Measurements from ENCODE around the gene SFXN1. TPM values are rescaled to one million over a fixed set of nuclear protein-coding genes. Genes with fewer than 3 reads are reported as not detected.

Gene SFXN1
- polyA plus RNA-seq, 3 donors: 5.8 to 10.3 (median 8.3) TPM

DNA sequence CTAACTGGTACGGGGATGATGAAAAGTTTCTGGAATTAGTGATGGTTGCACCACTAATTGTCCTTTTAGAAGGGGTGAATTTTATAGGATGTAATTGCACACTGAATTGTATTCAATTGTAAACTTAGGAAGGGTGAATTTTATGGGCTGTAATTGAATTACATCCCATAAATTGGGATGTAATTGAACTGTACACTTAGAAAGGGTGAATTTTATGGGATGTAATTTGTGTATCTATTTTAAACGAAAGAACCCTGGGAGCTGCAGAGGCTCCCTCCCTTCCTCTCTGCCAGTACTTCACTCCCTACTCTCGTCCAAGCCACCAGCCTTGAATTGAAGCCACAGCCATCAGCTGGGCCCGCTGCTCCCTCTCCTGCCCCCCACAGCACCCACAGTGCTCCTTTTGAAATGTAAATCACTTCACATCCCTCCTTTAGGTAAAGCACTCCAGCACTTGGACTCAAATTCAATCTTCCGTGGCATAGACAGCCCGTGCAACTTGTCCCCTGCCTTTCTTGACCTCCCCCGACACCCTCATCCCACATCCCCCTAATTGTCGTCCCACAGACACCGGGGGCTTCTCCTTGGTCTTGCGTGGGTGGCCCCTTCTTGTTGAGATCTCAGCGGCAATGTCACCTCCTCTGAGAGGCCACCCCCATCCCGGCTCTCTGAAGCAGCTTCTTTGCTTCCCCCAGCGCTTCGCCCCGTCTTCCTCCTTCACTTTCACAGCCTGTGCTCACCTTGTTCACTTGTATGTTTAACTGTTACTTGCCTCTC, 95.3 kb downstream of the SFXN1 start:
- peak overlapping the region in 1 of 2 donors; percentile 36 for H3K4me3 Mint-ChIP-seq
- peaks cover 6 to 7% of the 10 kb centered on the region in 2 donors for H3K4me1 ChIP-seq (ENCODE audit: control insufficient read depth in 1 of 2, insufficient read depth in 2 of 2, low read length in 2 of 2)

DNA sequence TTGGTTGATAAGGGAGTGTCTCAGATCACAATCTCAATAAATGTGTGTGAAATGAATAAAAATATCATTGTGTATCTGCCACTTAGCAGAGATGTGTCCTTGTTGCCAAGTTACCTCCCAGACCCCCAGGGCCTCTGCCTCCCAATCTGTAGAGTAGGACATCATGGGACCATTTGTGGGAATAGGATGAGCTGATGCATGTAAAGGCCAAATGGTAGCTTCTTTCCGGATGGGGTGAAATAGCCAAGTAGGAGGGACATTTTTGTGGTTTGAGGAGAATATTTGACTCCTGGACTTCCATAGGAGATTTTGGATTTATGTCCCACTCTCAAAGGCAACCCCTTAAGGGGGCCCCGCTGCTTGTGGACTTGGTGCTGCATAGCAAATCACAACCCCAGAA, 96.9 kb downstream of the SFXN1 start:
- no peak overlapping the region for H2AFZ ChIP-seq (ENCODE audit: insufficient read depth, low read depth, low read length, poor library complexity, severe bottlenecking)
- Mint-ChIP-seq H3K36me3 (no peaks in the 10 kb centered on the region), H3K27me3 (ENCODE audit: low read depth in 3 of 3) (peaks cover 10 to 17% (median 11%) of the 10 kb centered on the region in 3 donors), H3K9me3 (peaks cover 0 to 4% (median 0%) of the 10 kb centered on the region in 7 donors), H3K27ac (no peak overlapping the region), H3K4me3 (no peak overlapping the region), H3K4me1 (peaks cover 7% of the 10 kb centered on the region)
- H4K20me1 ChIP-seq (ENCODE audit: insufficient read depth, low read length): no peaks in the 10 kb centered on the region
- no peaks in the 10 kb centered on the region for H3K9me3 ChIP-seq (replicated peaks in 1 of 2; ENCODE audit: control insufficient read depth in 1 of 2, insufficient read depth in 1 of 2, low read length in 2 of 2)
- no peaks in the 10 kb centered on the region for H3K27me3 ChIP-seq (ENCODE audit: control insufficient read depth in 2 of 2, insufficient read depth in 2 of 2, low read length in 2 of 2)
- peaks cover 6 to 7% of the 10 kb centered on the region in 2 donors for H3K4me1 ChIP-seq (ENCODE audit: control insufficient read depth in 1 of 2, insufficient read depth in 2 of 2, low read length in 2 of 2)
- WGBS (ENCODE audit: insufficient coverage): 100% methylated on average over 1 of the region's 2 CpGs
- no peak for TF ChIP-seq CTCF (IDR thresholded peaks at IDR 0.05)
- no peak overlapping the region for H3K27ac ChIP-seq (ENCODE audit: low read depth in 1 of 2, low read length in 2 of 2)
- intact Hi-C loops (cut with micrococcal nuclease): no loop called here
- no peak overlapping the region for H3K9ac ChIP-seq (ENCODE audit: insufficient read depth, low read length, poor library complexity, severe bottlenecking)
- H3K4me3 ChIP-seq (replicated peaks in 1 of 3; ENCODE audit: low read depth in 2 of 3, low read length in 3 of 3): no peak overlapping the region
- no peaks in the 10 kb centered on the region for H3K79me2 ChIP-seq (ENCODE audit: insufficient read depth, low read length)
- H3K36me3 ChIP-seq (replicated peaks in 1 of 2; ENCODE audit: control insufficient read depth in 1 of 2, insufficient read depth in 2 of 2, low read length in 2 of 2): no peaks in the 10 kb centered on the region
- no peak overlapping the region for H3K4me2 ChIP-seq (replicated peaks; ENCODE audit: extremely low read depth, low read length, poor library complexity, severe bottlenecking)
- no peak for DNase-seq

More for the DNA sequence above, 95.3 kb downstream of the SFXN1 start:
- peaks cover 10 to 17% (median 11%) of the 10 kb centered on the region in 3 donors for H3K27me3 Mint-ChIP-seq (ENCODE audit: low read depth in 3 of 3)
- Histone ChIP-seq H3K27me3 (ENCODE audit: control insufficient read depth in 2 of 2, insufficient read depth in 2 of 2, low read length in 2 of 2) (no peaks in the 10 kb centered on the region), H3K9ac (ENCODE audit: insufficient read depth, low read length, poor library complexity, severe bottlenecking) (no peak overlapping the region), H3K9me3 (replicated peaks in 1 of 2; ENCODE audit: control insufficient read depth in 1 of 2, insufficient read depth in 1 of 2, low read length in 2 of 2) (no peaks in the 10 kb centered on the region), H4K20me1 (ENCODE audit: insufficient read depth, low read length) (no peaks in the 10 kb centered on the region), H3K79me2 (ENCODE audit: insufficient read depth, low read length) (no peaks in the 10 kb centered on the region), H3K4me2 (replicated peaks; ENCODE audit: extremely low read depth, low read length, poor library complexity, severe bottlenecking) (no peak overlapping the region), H3K4me3 (replicated peaks in 1 of 3; ENCODE audit: low read depth in 2 of 3, low read length in 3 of 3) (no peak overlapping the region), H3K27ac (ENCODE audit: low read depth in 1 of 2, low read length in 2 of 2) (no peak overlapping the region), H3K36me3 (replicated peaks in 1 of 2; ENCODE audit: control insufficient read depth in 1 of 2, insufficient read depth in 2 of 2, low read length in 2 of 2) (no peaks in the 10 kb centered on the region), H2AFZ (ENCODE audit: insufficient read depth, low read depth, low read length, poor library complexity, severe bottlenecking) (no peak overlapping the region)
- peak overlapping the region in 1 of 7 donors; percentile 38 for H3K27ac Mint-ChIP-seq
- DNase-seq: no peak
- H3K36me3 Mint-ChIP-seq: no peaks in the 10 kb centered on the region
- TF ChIP-seq CTCF (IDR thresholded peaks at IDR 0.05): no peak
- 60% methylated on average over 11 of the region's 15 CpGs for WGBS (ENCODE audit: insufficient coverage)
- H3K9me3 Mint-ChIP-seq: peaks cover 0 to 4% (median 0%) of the 10 kb centered on the region in 7 donors
- intact Hi-C loops (cut with micrococcal nuclease): no loop called here
- H3K4me1 Mint-ChIP-seq: peaks cover 7% of the 10 kb centered on the region

Measured in CD14-positive monocyte (primary cell).